Natural killer cell (primary cell): Measurements from ENCODE around the gene ANAPC16. TPM values are rescaled to one million over a fixed set of nuclear protein-coding genes. Genes with fewer than 3 reads are reported as not detected.

Source experiments
- ATAC-seq, 3 donors: fragments of 150-1000 bp in 2 of 3; fragments of 200-7000 bp in 1 of 3; cut with Tn5 transposase; 1 replicate in 1 of 3; 2 replicates in 2 of 3; pipeline ENCODE4 v1.10.0; 2021; ENCODE audit warnings: mild to moderate bottlenecking in 2 of 3, moderate library complexity in 2 of 3
- DNase-seq, 2 donors: peaks; one replicate each; pipeline versions ENCODE4 v3.0.0 to v3.0.0-alpha.2; 2013 to 2021; ENCODE audit warnings: mixed read lengths in 1 of 2
- H3K27ac ChIP-seq: one replicate; pipeline ENCODE4 v1.5.1; 2013; ENCODE audit warnings: mild to moderate bottlenecking, low read length
- H3K27me3 ChIP-seq: one replicate; pipeline ENCODE4 v1.6.1; 2013; ENCODE audit warnings: low read length; ENCODE audit not compliant: control insufficient read depth, insufficient read depth
- H3K36me3 ChIP-seq: one replicate; pipeline ENCODE4 v1.6.1; 2013; ENCODE audit warnings: low read length; ENCODE audit not compliant: control insufficient read depth, insufficient read depth
- H3K4me1 ChIP-seq: one replicate; pipeline ENCODE4 v1.6.1; 2013; ENCODE audit warnings: low read length; ENCODE audit not compliant: control insufficient read depth, insufficient read depth
- H3K4me3 ChIP-seq: one replicate; pipeline ENCODE4 v1.5.1; 2013; ENCODE audit warnings: low read length
- H3K9me3 ChIP-seq: one replicate; pipeline ENCODE4 v1.6.1; 2013; ENCODE audit warnings: low read length; ENCODE audit not compliant: control insufficient read depth, insufficient read depth
- H3K27ac Mint-ChIP-seq, 2 donors: one replicate each; pipeline ENCODE4 v1.8.0; 2022; ENCODE audit warnings: mild to moderate bottlenecking in 2 of 2, mixed read lengths in 2 of 2, moderate library complexity in 1 of 2
- H3K27me3 Mint-ChIP-seq, 2 donors: one replicate each; pipeline ENCODE4 v1.8.0; 2022; ENCODE audit warnings: low read depth in 2 of 2, mixed read lengths in 2 of 2
- H3K36me3 Mint-ChIP-seq: one replicate; pipeline ENCODE4 v1.8.0; 2022; ENCODE audit warnings: mixed read lengths
- H3K4me1 Mint-ChIP-seq, 2 donors: one replicate each; pipeline ENCODE4 v1.8.0; 2022; ENCODE audit warnings: mixed read lengths in 2 of 2
- H3K4me3 Mint-ChIP-seq: one replicate; pipeline ENCODE4 v1.8.0; 2022; ENCODE audit warnings: mild to moderate bottlenecking, moderate library complexity, mixed read lengths
- H3K9me3 Mint-ChIP-seq, 2 donors: one replicate each; pipeline ENCODE4 v1.8.0; 2022; ENCODE audit warnings: mixed read lengths in 2 of 2
- WGBS: methylation state at CpG from one replicate; pipeline ENCODE4 v1.1.7; 2013; ENCODE audit warnings: missing lambda C conversion rate; ENCODE audit not compliant: insufficient coverage; 5-methylcytosine and 5-hydroxymethylcytosine counted together
- intact Hi-C: fragments of 100-400 bp; cut with micrococcal nuclease; formaldehyde crosslinking; loops from one replicate; pipeline ENCODE4 v1.14.2; 2022
- total RNA-seq, 4 donors: library from RNA; stranded (reverse); fragments of 120-200 nt in 1 of 4; gene quantifications; one replicate each; pipeline versions ENCODE4 v1.2.3 to v1.2.4, GENCODE V29; 2013 to 2022
- TF ChIP-seq, protein P1 (sequence below): fragments of 200-600 bp; IDR thresholded peaks from one replicate; pipeline ENCODE4 v1.8.0; 2022; ENCODE audit warnings: antibody characterized with exemption

ANAPC16 gene
- total RNA-seq, 3 donors from 2014 or later (not counting 1 experiment from before 2014, with no cell fraction given) = 70.9 to 77.0 (median 71.0) TPM

DNA sequence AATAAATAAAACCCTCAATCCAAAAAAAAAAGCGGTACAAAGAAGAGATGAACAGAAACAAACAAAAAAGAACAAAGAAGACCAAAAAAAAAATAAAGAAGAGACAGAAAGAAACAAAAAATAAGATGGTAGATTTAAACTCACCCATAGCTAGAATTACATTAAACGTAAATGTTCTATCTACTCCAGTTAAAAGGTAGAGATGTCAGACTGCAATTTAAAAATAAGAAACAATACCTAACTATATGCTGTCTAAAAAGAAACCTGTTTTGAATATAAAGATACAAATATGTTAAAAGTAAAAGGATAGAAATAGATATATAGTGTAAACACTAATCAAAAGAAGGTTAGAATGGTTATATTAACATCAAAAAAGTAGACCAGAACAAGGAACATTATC, 31.7 kb upstream of the ANAPC16 start:
- no CpG with 5 or more reads among the region's 2 CpGs for WGBS
- no peak overlapping the region for H3K27ac ChIP-seq
- H3K4me1 ChIP-seq = no peaks in the 10 kb centered on the region
- no peaks in the 10 kb centered on the region for H3K27me3 ChIP-seq
- H3K4me3 ChIP-seq = no peak overlapping the region
- Mint-ChIP-seq H3K27me3 (no peaks in the 10 kb centered on the region), H3K4me1 (peaks cover 6 to 7% of the 10 kb centered on the region in 2 donors), H3K27ac (no peak overlapping the region), H3K4me3 (no peak overlapping the region), H3K36me3 (peaks cover 18% of the 10 kb centered on the region), H3K9me3 (peaks cover 5 to 6% of the 10 kb centered on the region in 2 donors)
- no peak for DNase-seq
- H3K9me3 ChIP-seq = peaks cover 4% of the 10 kb centered on the region
- peaks cover 6% of the 10 kb centered on the region for H3K36me3 ChIP-seq
- TF ChIP-seq, protein P1, sequence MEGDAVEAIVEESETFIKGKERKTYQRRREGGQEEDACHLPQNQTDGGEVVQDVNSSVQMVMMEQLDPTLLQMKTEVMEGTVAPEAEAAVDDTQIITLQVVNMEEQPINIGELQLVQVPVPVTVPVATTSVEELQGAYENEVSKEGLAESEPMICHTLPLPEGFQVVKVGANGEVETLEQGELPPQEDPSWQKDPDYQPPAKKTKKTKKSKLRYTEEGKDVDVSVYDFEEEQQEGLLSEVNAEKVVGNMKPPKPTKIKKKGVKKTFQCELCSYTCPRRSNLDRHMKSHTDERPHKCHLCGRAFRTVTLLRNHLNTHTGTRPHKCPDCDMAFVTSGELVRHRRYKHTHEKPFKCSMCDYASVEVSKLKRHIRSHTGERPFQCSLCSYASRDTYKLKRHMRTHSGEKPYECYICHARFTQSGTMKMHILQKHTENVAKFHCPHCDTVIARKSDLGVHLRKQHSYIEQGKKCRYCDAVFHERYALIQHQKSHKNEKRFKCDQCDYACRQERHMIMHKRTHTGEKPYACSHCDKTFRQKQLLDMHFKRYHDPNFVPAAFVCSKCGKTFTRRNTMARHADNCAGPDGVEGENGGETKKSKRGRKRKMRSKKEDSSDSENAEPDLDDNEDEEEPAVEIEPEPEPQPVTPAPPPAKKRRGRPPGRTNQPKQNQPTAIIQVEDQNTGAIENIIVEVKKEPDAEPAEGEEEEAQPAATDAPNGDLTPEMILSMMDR = no peak
- intact Hi-C loops = no loop called here
- no peak for ATAC-seq

DNA sequence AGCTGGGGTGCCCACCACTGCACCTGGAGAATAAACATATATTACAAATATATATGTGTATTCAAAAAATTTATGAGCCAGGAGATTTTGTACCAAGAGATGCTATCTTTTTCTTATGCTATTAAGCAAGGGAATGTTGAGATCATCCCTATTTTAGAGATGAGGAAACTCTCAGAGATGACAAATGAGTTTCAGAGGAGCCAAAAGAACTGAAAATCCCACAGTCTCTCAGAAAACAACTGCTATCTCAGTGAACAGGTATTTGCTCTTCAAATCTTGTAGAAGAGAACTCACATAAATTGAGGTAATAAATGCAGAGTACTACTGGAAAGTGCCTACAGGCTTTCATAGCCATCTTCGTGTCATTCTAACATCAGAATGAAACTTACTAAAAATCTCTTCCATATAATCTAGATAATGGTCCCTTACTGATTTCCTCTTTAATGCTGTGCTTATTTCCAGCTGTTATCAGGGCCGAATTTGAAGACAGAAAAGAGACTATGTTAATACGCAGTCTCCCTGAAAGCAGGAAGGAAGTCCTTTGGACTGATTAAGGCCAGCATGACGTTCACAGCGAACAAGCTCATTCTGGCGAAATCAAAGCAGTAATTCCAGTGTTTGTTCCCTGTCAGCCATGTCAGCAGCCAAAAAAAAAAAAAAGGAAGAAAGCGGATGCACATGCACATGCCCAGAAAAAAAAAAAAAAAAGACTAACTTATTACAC, 29.4 kb upstream of the ANAPC16 start:
- peaks cover 18% of the 10 kb centered on the region for H3K36me3 Mint-ChIP-seq
- H3K27ac Mint-ChIP-seq = peak overlapping the region; percentile 41 to 62
- no peaks in the 10 kb centered on the region for H3K27me3 Mint-ChIP-seq
- H3K9me3 Mint-ChIP-seq = peaks cover 5 to 6% of the 10 kb centered on the region in 2 donors
- Histone ChIP-seq H3K27me3 (no peaks in the 10 kb centered on the region), H3K27ac (no peak overlapping the region), H3K4me1 (no peaks in the 10 kb centered on the region), H3K36me3 (peaks cover 4% of the 10 kb centered on the region), H3K9me3 (peaks cover 4% of the 10 kb centered on the region), H3K4me3 (no peak overlapping the region)
- H3K4me1 Mint-ChIP-seq = peaks cover 6 to 7% of the 10 kb centered on the region in 2 donors
- no peak for DNase-seq
- TF ChIP-seq, protein P1 = no peak
- no peak overlapping the region for H3K4me3 Mint-ChIP-seq
- WGBS = 51% methylated on average over 6 of the region's 7 CpGs
- ATAC-seq = no peak
- intact Hi-C loops = no loop called here

DNA sequence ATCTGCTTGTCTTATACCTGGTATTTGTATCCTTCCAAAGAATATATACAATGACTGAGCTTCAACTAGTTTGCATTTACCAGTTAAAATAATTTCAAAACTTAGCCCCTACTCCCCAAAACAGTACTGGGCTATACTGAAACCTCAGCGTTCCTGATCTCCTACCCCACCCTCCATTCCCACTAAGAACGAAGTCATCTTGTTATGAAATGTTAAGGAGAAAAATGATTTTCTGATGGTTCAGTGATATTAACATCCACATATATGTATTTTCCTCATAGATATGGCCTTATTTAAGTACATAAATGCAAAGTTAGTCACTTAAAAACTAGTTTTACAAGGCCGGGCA, 28.9 kb upstream of the ANAPC16 start:
- Histone ChIP-seq H3K4me3 (no peak overlapping the region), H3K36me3 (peaks cover 4% of the 10 kb centered on the region), H3K27me3 (no peaks in the 10 kb centered on the region), H3K27ac (no peak overlapping the region), H3K4me1 (no peaks in the 10 kb centered on the region), H3K9me3 (peaks cover 4% of the 10 kb centered on the region)
- Mint-ChIP-seq H3K9me3 (peaks cover 5 to 6% of the 10 kb centered on the region in 2 donors), H3K27ac (peak overlapping the region in 1 of 2 donors; percentile 62), H3K4me3 (no peak overlapping the region), H3K27me3 (no peaks in the 10 kb centered on the region), H3K4me1 (peaks cover 6 to 7% of the 10 kb centered on the region in 2 donors), H3K36me3 (peaks cover 18% of the 10 kb centered on the region)
- DNase-seq = no peak
- 96% methylated on average over 1 of the region's 3 CpGs for WGBS
- TF ChIP-seq, protein P1 = no peak
- intact Hi-C loops = no loop called here
- no peak for ATAC-seq

DNA sequence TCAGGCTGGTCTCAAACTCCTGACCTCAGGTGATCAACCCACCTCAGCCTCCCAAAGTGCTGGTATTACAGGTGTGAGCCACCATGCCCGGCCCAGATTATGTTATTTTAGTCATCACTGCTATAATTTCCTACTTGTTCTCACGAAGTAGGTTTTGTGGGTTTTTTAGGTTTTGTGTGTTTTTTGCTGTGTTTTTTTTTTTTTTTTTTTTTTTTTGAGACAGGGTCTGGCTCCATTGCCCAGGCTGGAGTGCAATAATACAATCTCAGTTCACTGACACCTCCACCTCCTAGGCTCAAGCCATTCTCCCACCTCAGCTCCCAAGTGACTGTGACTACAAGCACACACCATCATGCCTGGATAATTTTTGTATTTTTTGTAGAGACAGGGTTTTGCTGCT, 20.9 kb upstream of the ANAPC16 start:
- DNase-seq (no peak), ATAC-seq (no peak)
- no peak overlapping the region for H3K27ac Mint-ChIP-seq
- intact Hi-C loops = no loop called here
- Histone ChIP-seq H3K4me1 (no peaks in the 10 kb centered on the region), H3K36me3 (peaks cover 15% of the 10 kb centered on the region), H3K27ac (no peak overlapping the region), H3K27me3 (no peaks in the 10 kb centered on the region), H3K4me3 (no peak overlapping the region), H3K9me3 (no peaks in the 10 kb centered on the region)
- H3K27me3 Mint-ChIP-seq = no peaks in the 10 kb centered on the region
- TF ChIP-seq, protein P1 = no peak
- H3K4me1 Mint-ChIP-seq = no peaks in the 10 kb centered on the region
- no peaks in the 10 kb centered on the region for H3K9me3 Mint-ChIP-seq
- 67% methylated on average over 1 of the region's 2 CpGs for whole genome bisulfite sequencing
- no peak overlapping the region for H3K4me3 Mint-ChIP-seq
- no peaks in the 10 kb centered on the region for H3K36me3 Mint-ChIP-seq
